Spleen (tissue), 11 donors: ENCODE measurements around the gene COL9A3. TPM values are rescaled to one million over a fixed set of nuclear protein-coding genes. Genes with fewer than 3 reads are reported as not detected.

Experiments
- DNase-seq: peaks from one replicate; pipeline ENCODE4 v3.0.0-alpha.2; 2020
- H3K27ac ChIP-seq, 8 donors: fragments of 200-600 bp; sonication (generic) in 7 of 8; 1 replicate in 4 of 8; 2 replicates in 4 of 8; pipeline versions ENCODE4 v1.5.0 to v1.8.0; 2016 to 2021; ENCODE audit warnings: inconsistent platforms in 4 of 8, mild to moderate bottlenecking in 4 of 8, moderate library complexity in 1 of 8
- H3K27me3 ChIP-seq, 7 donors: fragments of 200-600 bp; sonication (generic) in 6 of 7; replicated peaks in 1 of 7; 1 replicate in 4 of 7; 2 replicates in 3 of 7; pipeline versions ENCODE4 v1.5.0 to v1.8.0; 2016 to 2021; ENCODE audit warnings: inconsistent platforms in 3 of 7, mild to moderate bottlenecking in 1 of 7
- H3K36me3 ChIP-seq, 6 donors: fragments of 200-600 bp; sonication (generic) in 5 of 6; 1 replicate in 4 of 6; 2 replicates in 2 of 6; pipeline versions ENCODE4 v1.5.0 to v1.8.0; 2016 to 2021; ENCODE audit warnings: inconsistent platforms in 2 of 6
- H3K4me1 ChIP-seq, 6 donors: fragments of 200-600 bp; sonication (generic) in 5 of 6; 1 replicate in 3 of 6; 2 replicates in 3 of 6; pipeline versions ENCODE4 v1.5.0 to v1.8.0; 2016 to 2021; ENCODE audit warnings: inconsistent platforms in 3 of 6
- H3K4me3 ChIP-seq, 8 donors: fragments of 200-600 bp; sonication (generic) in 7 of 8; 1 replicate in 4 of 8; 2 replicates in 4 of 8; pipeline versions ENCODE4 v1.5.0 to v1.8.0; 2016 to 2021; ENCODE audit warnings: inconsistent platforms in 4 of 8, mild to moderate bottlenecking in 4 of 8, moderate library complexity in 2 of 8
- H3K9me3 ChIP-seq, 8 donors: fragments of 200-600 bp; sonication (generic) in 7 of 8; 1 replicate in 4 of 8; 2 replicates in 4 of 8; pipeline versions ENCODE4 v1.5.0 to v1.8.0; 2016 to 2021; ENCODE audit warnings: inconsistent platforms in 4 of 8
- CTCF ChIP-seq, 11 experiments: fragments of 200-600 bp in 7 of 11; fragments of 450-650 bp in 4 of 11; sonication (generic) in 4 of 11; IDR thresholded peaks in 8 of 11; conservative IDR thresholded peaks in 3 of 11; 1 replicate in 7 of 11; 2 replicates in 4 of 11; pipeline versions ENCODE4 v1.4.0 to v1.8.0; 2016 to 2021; ENCODE audit warnings: antibody characterized with exemption in 11 of 11, inconsistent platforms in 4 of 11, mild to moderate bottlenecking in 1 of 11
- POLR2A ChIP-seq, 3 donors: fragments of 450-650 bp; IDR thresholded peaks; one replicate each; pipeline ENCODE4 v1.5.1; 2017; ENCODE audit warnings: antibody characterized with exemption in 3 of 3, mild to moderate bottlenecking in 1 of 3
- POLR2AphosphoS5 ChIP-seq, 3 donors: sonication (generic); formaldehyde crosslinking; IDR thresholded peaks; one replicate each; pipeline ENCODE4 v1.5.1; 2017; ENCODE audit warnings: antibody characterized with exemption in 3 of 3
- WGBS, 5 donors: extraction: QIAGEN DNeasy Blood & Tissue Kit in 3 of 5; methylation state at CpG; one replicate each; pipeline versions ENCODE4 v1.1.5 to v1.1.7; 2013 to 2018; 5-methylcytosine and 5-hydroxymethylcytosine counted together
- intact Hi-C: fragments of 100-400 bp; cut with DNase I; formaldehyde crosslinking; loops from one replicate; pipeline ENCODE4 v1.15.0; 2023; ENCODE audit warnings: low total_unique reads
- polyA plus RNA-seq, 3 donors: library from polyadenylated mRNA; stranded (reverse); fragments of 200-250 nt; gene quantifications; one replicate each; pipeline ENCODE4 v1.2.1, GENCODE V29; 2013
- total RNA-seq, 7 donors: library from RNA; depleted of rRNA in 3 of 7; stranded (reverse); fragments of >200 nt in 3 of 7; fragmentation: NEBNext Ultra II Directional in 4 of 7; extraction: Animal tissue kit (Norgen Biotek cat#: 25700) in 4 of 7; gene quantifications; one replicate each; pipeline versions ENCODE4 v1.1.0 to v1.2.1, GENCODE V29; 2016 to 2021
- donor health status: healthy with polysubstance abuse.
- donor health status: DM: no; HTN: no; CAD: no; lungs with moderate emphysema.
- donor health status: DM: no; HTN: no; CAD: no.
- donor health status: Bipolar disorder and iron deficiency.
- donor health status: healthy.
- donor health status: DM: no; HTN: no; CAD: no.
- donor health status: DM: yes; HTN: yes; CAD: no.

Gene COL9A3
- total and polyA plus RNA-seq, 10 donors = 1.2 to 16.7 (median 11.1) TPM

- no peak overlapping the region for H3K4me3 ChIP-seq
- no peaks in the 10 kb centered on the region for H3K36me3 ChIP-seq
- WGBS, 5 donors = 85 to 97% (median 91%) methylated on average over 12 to 16 of the region's 16 CpGs
- H3K27me3 ChIP-seq = peaks cover 0 to 47% (median 6%) of the 10 kb centered on the region in 7 donors
- H3K9me3 ChIP-seq = no peaks in the 10 kb centered on the region
- peaks cover 0 to 30% (median 20%) of the 10 kb centered on the region in 6 donors for H3K4me1 ChIP-seq
- H3K27ac ChIP-seq = no peak overlapping the region
- peak; percentile 64 for DNase-seq
- intact Hi-C loops = no loop called here
- TF ChIP-seq POLR2AphosphoS5 (IDR thresholded peaks at IDR 0.05) = no peak
- no peak for TF ChIP-seq POLR2A (IDR thresholded peaks at IDR 0.05)
- no peak for TF ChIP-seq CTCF (IDR thresholded peaks at IDR 0.05 in 8 of 11, conservative IDR thresholded peaks at IDR 0.05 in 3 of 11)
Measured at GRCh38 chr20:62769346-62770071, 47.3 kb upstream of the COL9A3 start.

GRCh38 chr20:62770111-62770910 is 46.5 kb upstream of the COL9A3 start:
- intact Hi-C loops = no loop called here

GRCh38 chr20:62770916-62771315 is 45.9 kb upstream of the COL9A3 start:
- WGBS, 5 donors = 76 to 90% (median 90%) methylated on average over 6 to 14 of the region's 14 CpGs
- Histone ChIP-seq H3K4me1 (peaks cover under 1 to 44% (median 32%) of the 10 kb centered on the region in 6 donors), H3K27me3 (peaks cover 0 to 33% (median 0%) of the 10 kb centered on the region in 7 donors), H3K27ac (no peak overlapping the region), H3K4me3 (no peak overlapping the region), H3K36me3 (no peaks in the 10 kb centered on the region), H3K9me3 (no peaks in the 10 kb centered on the region)
- intact Hi-C loops = no loop called here
- no peak for TF ChIP-seq POLR2AphosphoS5 (IDR thresholded peaks at IDR 0.05)
- TF ChIP-seq POLR2A (IDR thresholded peaks at IDR 0.05) = no peak
- peak; percentile 60 for DNase-seq

More at GRCh38 chr20:62770111-62770910, 46.5 kb upstream of the COL9A3 start:
- H3K27me3 ChIP-seq = peaks cover 0 to 39% (median 5%) of the 10 kb centered on the region in 7 donors
- H3K27ac ChIP-seq = no peak overlapping the region
- DNase-seq = peak; percentile 68
- H3K9me3 ChIP-seq = no peaks in the 10 kb centered on the region
- peaks cover 0 to 38% (median 27%) of the 10 kb centered on the region in 6 donors for H3K4me1 ChIP-seq
- 86 to 94% (median 93%) methylated on average over 19 to 20 of the region's 20 CpGs for WGBS, 5 donors
- H3K4me3 ChIP-seq = no peak overlapping the region
- no peak for TF ChIP-seq POLR2A (IDR thresholded peaks at IDR 0.05)
- no peak for TF ChIP-seq POLR2AphosphoS5 (IDR thresholded peaks at IDR 0.05)
- no peak for TF ChIP-seq CTCF (IDR thresholded peaks at IDR 0.05 in 8 of 11, conservative IDR thresholded peaks at IDR 0.05 in 3 of 11)
- H3K36me3 ChIP-seq = no peaks in the 10 kb centered on the region

- WGBS, 5 donors = 74 to 84% (median 82%) methylated on average over 20 to 25 of the region's 25 CpGs
- H3K4me1 ChIP-seq = peaks cover 7 to 51% (median 38%) of the 10 kb centered on the region in 6 donors
- H3K36me3 ChIP-seq = no peaks in the 10 kb centered on the region
- no peak overlapping the region for H3K27ac ChIP-seq
- H3K4me3 ChIP-seq = no peak overlapping the region
- TF ChIP-seq POLR2A (IDR thresholded peaks at IDR 0.05) (no peak), CTCF (IDR thresholded peaks at IDR 0.05 in 8 of 11, conservative IDR thresholded peaks at IDR 0.05 in 3 of 11) (no peak), POLR2AphosphoS5 (IDR thresholded peaks at IDR 0.05) (no peak)
- H3K9me3 ChIP-seq = no peaks in the 10 kb centered on the region
- DNase-seq = peak; percentile 64
- H3K27me3 ChIP-seq = peaks cover 0 to 27% (median 0%) of the 10 kb centered on the region in 7 donors
- intact Hi-C loops = no loop called here
Measured at GRCh38 chr20:62771396-62772102, 45.3 kb upstream of the COL9A3 start.
